T-cell (primary cell): ENCODE results near the gene ITIH1. TPM values are rescaled to one million over a fixed set of nuclear protein-coding genes. Genes with fewer than 3 reads are reported as not detected.

ENCODE experiments used
- ATAC-seq, 4 experiments: fragments of 200-7000 bp in 3 of 4; fragments of 150-1000 bp in 1 of 4; cut with Tn5 transposase; replicated peaks in 1 of 4; 1 replicate in 3 of 4; 2 replicates in 1 of 4; pipeline ENCODE4 v1.10.0; 2021; ENCODE audit warnings: moderate library complexity in 3 of 4, mild to moderate bottlenecking in 2 of 4, moderate number of reproducible peaks in 1 of 4
- CTCF ChIA-PET, 2 donors: fragments of 300-600 bp; sonication (Branson Sonifier 250); formaldehyde crosslinking; loops; one replicate each; lab custom pipeline; 2022; ENCODE audit warnings: antibody characterized with exemption in 2 of 2; lab: Charles Lee
- POLR2A ChIA-PET, 2 donors: fragments of 300-600 bp; sonication (Branson Sonifier 250); formaldehyde crosslinking; loops; one replicate each; lab custom pipeline; 2022; ENCODE audit warnings: antibody characterized with exemption in 2 of 2; lab: Charles Lee
- DNase-seq, 35 experiments: peaks; one replicate each; pipeline versions ENCODE4 v3.0.0 to v3.0.0-alpha.2; 2013 to 2023
- H3K27ac ChIP-seq: one replicate; pipeline ENCODE4 v1.5.1; 2013; ENCODE audit warnings: low read length
- H3K27me3 ChIP-seq, 2 experiments: replicated peaks in 1 of 2; 1 replicate in 1 of 2; 2 replicates in 1 of 2; pipeline versions ENCODE4 v1.6.1 to v1.7.0; 2013; ENCODE audit warnings: low read length in 1 of 2, mixed read lengths in 1 of 2; ENCODE audit not compliant: control insufficient read depth in 2 of 2, insufficient read depth in 2 of 2; ENCODE audit errors: extremely low read depth in 1 of 2
- H3K36me3 ChIP-seq, 2 donors: 1 replicate in 1 of 2; 2 replicates in 1 of 2; pipeline versions ENCODE4 v1.6.1 to v1.7.0; 2013; ENCODE audit warnings: low read length in 1 of 2; ENCODE audit not compliant: control insufficient read depth in 2 of 2, insufficient read depth in 1 of 2; ENCODE audit errors: extremely low read depth in 1 of 2
- H3K4me1 ChIP-seq, 2 experiments: 1 replicate in 1 of 2; 2 replicates in 1 of 2; pipeline versions ENCODE4 v1.6.1 to v1.7.0; 2013; ENCODE audit warnings: low read length in 2 of 2, mixed read lengths in 1 of 2; ENCODE audit not compliant: insufficient read depth in 2 of 2, control insufficient read depth in 1 of 2; ENCODE audit errors: extremely low read depth in 1 of 2
- H3K4me3 ChIP-seq, 2 donors: 1 replicate in 1 of 2; 2 replicates in 1 of 2; pipeline versions ENCODE4 v1.5.1 to v1.7.0; 2013; ENCODE audit warnings: mild to moderate bottlenecking in 2 of 2, low read length in 1 of 2, moderate library complexity in 1 of 2; ENCODE audit not compliant: control insufficient read depth in 1 of 2; ENCODE audit errors: extremely low read depth in 1 of 2
- H3K9me3 ChIP-seq: 2 replicates; pipeline ENCODE4 v1.7.0; 2013
- H3K27ac Mint-ChIP-seq, 2 donors: one replicate each; pipeline ENCODE4 v1.8.0; 2020 to 2021; ENCODE audit warnings: mild to moderate bottlenecking in 2 of 2, mixed read lengths in 2 of 2
- H3K27me3 Mint-ChIP-seq, 2 donors: one replicate each; pipeline ENCODE4 v1.8.0; 2021 to 2022; ENCODE audit warnings: mixed read lengths in 2 of 2
- H3K36me3 Mint-ChIP-seq: one replicate; pipeline ENCODE4 v1.8.0; 2021; ENCODE audit warnings: mixed read lengths
- H3K4me1 Mint-ChIP-seq, 3 donors: one replicate each; pipeline ENCODE4 v1.8.0; 2020 to 2022; ENCODE audit warnings: mixed read lengths in 3 of 3, mild to moderate bottlenecking in 1 of 3
- H3K4me3 Mint-ChIP-seq, 3 donors: one replicate each; pipeline ENCODE4 v1.8.0; 2020 to 2022; ENCODE audit warnings: mild to moderate bottlenecking in 3 of 3, mixed read lengths in 3 of 3, moderate library complexity in 3 of 3
- H3K9me3 Mint-ChIP-seq, 3 donors: one replicate each; pipeline ENCODE4 v1.8.0; 2020 to 2022; ENCODE audit warnings: mixed read lengths in 3 of 3
- WGBS: methylation state at CpG from one replicate; pipeline ENCODE4 v1.1.5; 2013; ENCODE audit warnings: missing lambda C conversion rate; ENCODE audit not compliant: insufficient coverage; 5-methylcytosine and 5-hydroxymethylcytosine counted together
- total RNA-seq, 35 experiments: library from RNA in 6 of 35; stranded (reverse) in 6 of 35; fragments of 120-200 nt in 1 of 35; gene quantifications; one replicate each; pipeline versions ENCODE4 v1.2.1 to v1.2.4 and lab custom pipeline; 2013 to 2026

The ITIH1 gene
- total RNA-seq, 5 donors from 2014 or later (not counting 1 experiment from before 2014, with no cell fraction given): 0.49 to 0.85 TPM; not detected in 3

DNA sequence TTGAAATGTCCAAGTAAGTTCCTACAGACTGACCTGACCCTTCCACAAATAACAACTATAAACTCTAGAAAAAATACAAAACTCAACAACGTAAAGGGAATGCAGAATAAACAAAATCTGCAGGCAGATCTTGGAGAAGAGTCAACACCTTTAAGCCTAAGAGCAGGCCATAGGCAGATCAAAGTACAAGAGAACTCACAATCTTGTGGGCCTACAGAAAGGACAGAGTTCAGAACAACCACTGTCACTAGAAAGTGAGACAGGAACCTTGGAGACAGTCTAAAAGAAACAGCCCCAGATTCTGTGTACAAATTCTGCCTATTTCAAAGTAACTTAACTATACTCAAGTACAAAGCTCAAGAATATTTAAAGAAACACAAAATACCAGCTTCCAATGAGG, 37.7 kb upstream of the ITIH1 start:
- ATAC-seq (no peak), DNase-seq (no peak)
- Histone ChIP-seq H3K4me1 (no peaks in the 10 kb centered on the region), H3K36me3 (peaks cover 0 to 56% of the 10 kb centered on the region in 2 donors), H3K9me3 (peaks cover 1% of the 10 kb centered on the region), H3K4me3 (no peak overlapping the region), H3K27me3 (no peaks in the 10 kb centered on the region), H3K27ac (no peak overlapping the region)
- Mint-ChIP-seq H3K27ac (no peak overlapping the region), H3K4me3 (no peak overlapping the region), H3K36me3 (peaks cover 43% of the 10 kb centered on the region), H3K9me3 (no peaks in the 10 kb centered on the region), H3K4me1 (no peaks in the 10 kb centered on the region), H3K27me3 (no peaks in the 10 kb centered on the region)
- POLR2A ChIA-PET: no interaction called here
- CTCF ChIA-PET: no interaction called here
- no CpG with 5 or more reads among the region's 1 CpG for WGBS

GRCh38 chr3:52742418-52743041, 34.9 kb upstream of the ITIH1 start:
- no peaks in the 10 kb centered on the region for H3K9me3 Mint-ChIP-seq
- no peak overlapping the region for H3K4me3 ChIP-seq
- peaks cover 4 to 62% of the 10 kb centered on the region in 2 donors for H3K36me3 ChIP-seq
- ATAC-seq (no peak), DNase-seq (peak in 2 of 35 experiments; percentile 6 to 58)
- H3K27me3 ChIP-seq: no peaks in the 10 kb centered on the region
- no peaks in the 10 kb centered on the region for H3K4me1 ChIP-seq
- ChIA-PET POLR2A (no interaction called here), CTCF (interaction anchor here in 1 of 2 donors (0.6 to 0.8 kb wide), 3 partner anchors 16 to 360 kb away, joined by 3 to 4 read pairs (median 3); partner anchors contain the start of gene NEK4)
- H3K9me3 ChIP-seq: no peaks in the 10 kb centered on the region
- no peaks in the 10 kb centered on the region for H3K27me3 Mint-ChIP-seq
- H3K4me3 Mint-ChIP-seq: no peak overlapping the region
- H3K27ac Mint-ChIP-seq: no peak overlapping the region
- no peak overlapping the region for H3K27ac ChIP-seq
- H3K4me1 Mint-ChIP-seq: no peaks in the 10 kb centered on the region
- WGBS: no CpG with 5 or more reads among the region's 3 CpGs
- peaks cover 42% of the 10 kb centered on the region for H3K36me3 Mint-ChIP-seq

DNA sequence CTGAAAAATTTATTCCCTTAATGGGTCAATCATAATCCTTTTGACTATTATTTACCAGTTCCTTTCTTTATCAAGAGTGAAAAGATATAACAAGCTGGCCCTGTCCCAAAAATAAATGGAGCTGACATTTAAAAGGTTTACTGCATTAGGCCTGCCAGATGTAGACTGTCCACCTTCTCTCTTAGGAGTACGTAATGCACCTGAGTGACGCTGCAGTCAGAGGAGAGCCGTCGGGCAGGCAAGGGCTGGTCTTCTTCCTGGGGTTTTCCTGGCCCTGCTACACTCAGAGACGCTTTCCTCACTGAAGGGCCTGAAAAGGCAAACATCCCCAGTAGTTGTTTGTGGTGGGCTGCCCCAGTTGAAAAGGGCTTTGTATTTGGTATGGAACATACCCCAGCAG, 34.2 kb upstream of the ITIH1 start:
- no peak for ATAC-seq
- Histone ChIP-seq H3K4me3 (no peak overlapping the region), H3K36me3 (peaks cover 4 to 62% of the 10 kb centered on the region in 2 donors), H3K27me3 (no peaks in the 10 kb centered on the region), H3K9me3 (no peaks in the 10 kb centered on the region), H3K27ac (no peak overlapping the region), H3K4me1 (no peaks in the 10 kb centered on the region)
- CTCF ChIA-PET: interaction anchor here in 1 of 2 donors (0.7 kb wide), 1 partner anchor 78 kb away, joined by 3 read pairs; no protein-coding TSS in a partner anchor
- Mint-ChIP-seq H3K4me3 (no peak overlapping the region), H3K27me3 (no peaks in the 10 kb centered on the region), H3K9me3 (no peaks in the 10 kb centered on the region), H3K36me3 (peaks cover 42% of the 10 kb centered on the region), H3K4me1 (no peaks in the 10 kb centered on the region), H3K27ac (no peak overlapping the region)
- 100% methylated on average over 4 of the region's 5 CpGs for WGBS
- POLR2A ChIA-PET: no interaction called here
- DNase-seq: no peak

- ChIA-PET POLR2A (no interaction called here), CTCF (interaction anchor here (0.7 kb wide), 2 partner anchors 78 to 169 kb away, joined by 3 to 4 read pairs; no protein-coding TSS in a partner anchor)
- H3K9me3 ChIP-seq: no peaks in the 10 kb centered on the region
- no peak overlapping the region for H3K4me3 ChIP-seq
- H3K36me3 ChIP-seq: peaks cover 4 to 61% of the 10 kb centered on the region in 2 donors
- H3K4me1 Mint-ChIP-seq: no peaks in the 10 kb centered on the region
- no peaks in the 10 kb centered on the region for H3K9me3 Mint-ChIP-seq
- H3K27me3 Mint-ChIP-seq: no peaks in the 10 kb centered on the region
- H3K27me3 ChIP-seq: no peaks in the 10 kb centered on the region
- DNase-seq: no peak
- no peaks in the 10 kb centered on the region for H3K4me1 ChIP-seq
- no peak overlapping the region for H3K27ac ChIP-seq
- no CpG with 5 or more reads among the region's 2 CpGs for WGBS
- peaks cover 47% of the 10 kb centered on the region for H3K36me3 Mint-ChIP-seq
- H3K4me3 Mint-ChIP-seq: no peak overlapping the region
- peak overlapping the region in 1 of 2 donors; percentile 10 for H3K27ac Mint-ChIP-seq
- no peak for ATAC-seq
Observed at GRCh38 chr3:52743721-52744120, 33.7 kb upstream of the ITIH1 start.

DNA sequence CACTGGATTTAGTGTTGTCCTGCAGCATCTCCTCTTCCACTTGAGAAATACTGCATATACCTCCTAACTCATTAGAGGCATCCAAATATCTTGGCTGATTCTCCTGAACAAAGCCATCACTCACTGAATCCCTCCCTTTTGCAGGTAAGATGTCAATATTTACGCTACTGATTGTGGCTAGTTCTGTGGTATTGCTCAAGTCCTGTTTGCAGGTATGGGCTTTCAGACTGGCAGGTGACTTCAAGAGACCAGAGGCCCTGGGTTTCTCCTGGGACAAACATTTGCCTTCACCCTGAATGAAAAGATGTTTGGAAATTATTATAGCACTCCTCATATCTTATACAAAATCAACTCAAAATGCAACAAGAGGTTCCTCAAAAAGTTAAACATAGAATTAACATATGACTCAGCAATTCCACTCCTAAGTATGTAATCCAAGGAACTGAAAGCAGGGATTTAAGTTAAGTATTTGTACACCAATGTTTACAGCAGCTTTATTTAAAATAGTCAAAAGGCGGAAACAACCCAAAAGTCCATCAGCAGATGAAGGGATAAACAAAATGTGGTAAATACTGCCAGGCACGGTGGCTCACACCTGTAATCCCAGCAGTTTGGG, 25.2 kb upstream of the ITIH1 start:
- H3K4me1 Mint-ChIP-seq: peaks cover 0 to 6% (median 0%) of the 10 kb centered on the region in 3 donors
- no peak overlapping the region for H3K4me3 Mint-ChIP-seq
- ATAC-seq (no peak), DNase-seq (no peak)
- no peaks in the 10 kb centered on the region for H3K27me3 ChIP-seq
- ChIA-PET POLR2A (no interaction called here), CTCF (no interaction called here)
- H3K36me3 Mint-ChIP-seq: peaks cover 54% of the 10 kb centered on the region
- H3K9me3 ChIP-seq: no peaks in the 10 kb centered on the region
- no peaks in the 10 kb centered on the region for H3K4me1 ChIP-seq
- no peaks in the 10 kb centered on the region for H3K9me3 Mint-ChIP-seq
- no peak overlapping the region for H3K27ac ChIP-seq
- no peak overlapping the region for H3K4me3 ChIP-seq
- 100% methylated on average over 1 of the region's 3 CpGs for WGBS
- H3K27me3 Mint-ChIP-seq: no peaks in the 10 kb centered on the region
- no peak overlapping the region for H3K27ac Mint-ChIP-seq
- H3K36me3 ChIP-seq: peaks cover 10 to 41% of the 10 kb centered on the region in 2 donors

GRCh38 chr3:52754373-52754772, 23.0 kb upstream of the ITIH1 start:
- CTCF ChIA-PET: no interaction called here

More at GRCh38 chr3:52754373-52754772, 23.0 kb upstream of the ITIH1 start:
- Histone ChIP-seq H3K27me3 (no peaks in the 10 kb centered on the region), H3K9me3 (no peaks in the 10 kb centered on the region), H3K4me3 (no peak overlapping the region), H3K36me3 (peaks cover 12 to 38% of the 10 kb centered on the region in 2 donors), H3K4me1 (no peaks in the 10 kb centered on the region), H3K27ac (no peak overlapping the region)
- ATAC-seq (no peak), DNase-seq (no peak)
- Mint-ChIP-seq H3K27ac (no peak overlapping the region), H3K36me3 (peaks cover 57% of the 10 kb centered on the region), H3K4me1 (peaks cover 0 to 6% (median 0%) of the 10 kb centered on the region in 3 donors), H3K9me3 (no peaks in the 10 kb centered on the region), H3K27me3 (no peaks in the 10 kb centered on the region), H3K4me3 (no peak overlapping the region)
- POLR2A ChIA-PET: no interaction called here
- 100% methylated on average over 4 of the region's 4 CpGs for WGBS
